Naive thymus-derived CD4-positive, alpha-beta T cell (primary cell): Measurements from ENCODE around the gene TRIM40. TPM values are rescaled to one million over a fixed set of nuclear protein-coding genes. Genes with fewer than 3 reads are reported as not detected.

Source experiments
- ATAC-seq: fragments of 150-1000 bp; cut with Tn5 transposase; 2 replicates; pipeline ENCODE4 v1.10.0; 2021; ENCODE audit warnings: mild to moderate bottlenecking, moderate library complexity
- CTCF ChIA-PET: fragments of 350-600 bp; sonication (Branson Sonifier 250); formaldehyde crosslinking; loops from one replicate; lab custom pipeline; 2021; ENCODE audit warnings: antibody characterized with exemption; lab: Charles Lee
- POLR2A ChIA-PET: fragments of 350-600 bp; sonication (Branson Sonifier 250); formaldehyde crosslinking; loops from one replicate; lab custom pipeline; 2021; ENCODE audit warnings: antibody characterized with exemption, inconsistent platforms; lab: Charles Lee
- DNase-seq, 9 donors: peaks; one replicate each; pipeline versions ENCODE4 v3.0.0 to v3.0.0-alpha.2; 2020 to 2022; ENCODE audit warnings: mixed read lengths in 1 of 9
- H3K27ac ChIP-seq: one replicate; pipeline ENCODE4 v1.7.0; 2013; ENCODE audit warnings: mild to moderate bottlenecking, low read depth, low read length, moderate library complexity
- H3K27me3 ChIP-seq, 2 donors: one replicate each; pipeline ENCODE4 v1.7.0; 2013; ENCODE audit warnings: low read length in 2 of 2, mild to moderate bottlenecking in 2 of 2, moderate library complexity in 2 of 2; ENCODE audit not compliant: control insufficient read depth in 2 of 2, insufficient read depth in 2 of 2
- H3K36me3 ChIP-seq, 3 experiments: 1 replicate in 2 of 3; 2 replicates in 1 of 3; pipeline ENCODE4 v1.7.0; 2013; ENCODE audit warnings: low read length in 3 of 3, mild to moderate bottlenecking in 3 of 3, moderate library complexity in 1 of 3; ENCODE audit not compliant: insufficient read depth in 3 of 3, control insufficient read depth in 2 of 3
- H3K4me1 ChIP-seq, 2 donors: one replicate each; pipeline ENCODE4 v1.7.0; 2013; ENCODE audit warnings: low read length in 2 of 2, mild to moderate bottlenecking in 2 of 2, moderate library complexity in 1 of 2; ENCODE audit not compliant: control insufficient read depth in 2 of 2, insufficient read depth in 2 of 2
- H3K4me3 ChIP-seq: 2 replicates; pipeline ENCODE4 v1.7.0; 2013; ENCODE audit warnings: mild to moderate bottlenecking, low read length
- H3K9me3 ChIP-seq, 3 experiments: 1 replicate in 2 of 3; 2 replicates in 1 of 3; pipeline ENCODE4 v1.7.0; 2013; ENCODE audit warnings: low read length in 3 of 3; ENCODE audit not compliant: control insufficient read depth in 2 of 3
- H3K27ac Mint-ChIP-seq, 9 donors: one replicate each; pipeline ENCODE4 v1.8.0; 2020 to 2022; ENCODE audit warnings: mixed read lengths in 9 of 9, mild to moderate bottlenecking in 8 of 9, moderate library complexity in 5 of 9, inconsistent platforms in 2 of 9
- H3K27me3 Mint-ChIP-seq, 5 donors: one replicate each; pipeline ENCODE4 v1.8.0; 2021 to 2022; ENCODE audit warnings: mixed read lengths in 5 of 5, mild to moderate bottlenecking in 1 of 5
- H3K36me3 Mint-ChIP-seq, 5 donors: one replicate each; pipeline ENCODE4 v1.8.0; 2020 to 2022; ENCODE audit warnings: mixed read lengths in 5 of 5, mild to moderate bottlenecking in 3 of 5, inconsistent platforms in 1 of 5
- H3K4me1 Mint-ChIP-seq, 7 donors: one replicate each; pipeline ENCODE4 v1.8.0; 2020 to 2022; ENCODE audit warnings: mixed read lengths in 7 of 7, mild to moderate bottlenecking in 3 of 7, inconsistent platforms in 1 of 7
- H3K4me3 Mint-ChIP-seq, 10 donors: one replicate each; pipeline ENCODE4 v1.8.0; 2020 to 2022; ENCODE audit warnings: mild to moderate bottlenecking in 10 of 10, mixed read lengths in 10 of 10, moderate library complexity in 6 of 10, inconsistent platforms in 2 of 10
- H3K9me3 Mint-ChIP-seq, 11 donors: one replicate each; pipeline ENCODE4 v1.8.0; 2020 to 2022; ENCODE audit warnings: mixed read lengths in 11 of 11, mild to moderate bottlenecking in 4 of 11, inconsistent platforms in 1 of 11, moderate library complexity in 1 of 11
- intact Hi-C, 2 donors: fragments of 100-400 bp; cut with micrococcal nuclease; formaldehyde crosslinking; loops; one replicate each; pipeline ENCODE4 v1.15.1; 2023
- polyA plus RNA-seq, 2 donors: library from polyadenylated mRNA; unstranded; fragments of 300-500 nt; fragmentation: Illumina TruSeq; gene quantifications; one replicate each; pipeline ENCODE4 v1.2.3, GENCODE V29; 2021
- total RNA-seq, 6 experiments: library from RNA in 5 of 6; stranded (reverse) in 5 of 6; gene quantifications; 1 replicate in 5 of 6; 2 replicates in 1 of 6; pipeline ENCODE4 v1.2.3 and lab custom pipeline; 2021 to 2026

The TRIM40 gene
- total and polyA plus RNA-seq, 7 experiments from 2014 or later = not detected

DNA sequence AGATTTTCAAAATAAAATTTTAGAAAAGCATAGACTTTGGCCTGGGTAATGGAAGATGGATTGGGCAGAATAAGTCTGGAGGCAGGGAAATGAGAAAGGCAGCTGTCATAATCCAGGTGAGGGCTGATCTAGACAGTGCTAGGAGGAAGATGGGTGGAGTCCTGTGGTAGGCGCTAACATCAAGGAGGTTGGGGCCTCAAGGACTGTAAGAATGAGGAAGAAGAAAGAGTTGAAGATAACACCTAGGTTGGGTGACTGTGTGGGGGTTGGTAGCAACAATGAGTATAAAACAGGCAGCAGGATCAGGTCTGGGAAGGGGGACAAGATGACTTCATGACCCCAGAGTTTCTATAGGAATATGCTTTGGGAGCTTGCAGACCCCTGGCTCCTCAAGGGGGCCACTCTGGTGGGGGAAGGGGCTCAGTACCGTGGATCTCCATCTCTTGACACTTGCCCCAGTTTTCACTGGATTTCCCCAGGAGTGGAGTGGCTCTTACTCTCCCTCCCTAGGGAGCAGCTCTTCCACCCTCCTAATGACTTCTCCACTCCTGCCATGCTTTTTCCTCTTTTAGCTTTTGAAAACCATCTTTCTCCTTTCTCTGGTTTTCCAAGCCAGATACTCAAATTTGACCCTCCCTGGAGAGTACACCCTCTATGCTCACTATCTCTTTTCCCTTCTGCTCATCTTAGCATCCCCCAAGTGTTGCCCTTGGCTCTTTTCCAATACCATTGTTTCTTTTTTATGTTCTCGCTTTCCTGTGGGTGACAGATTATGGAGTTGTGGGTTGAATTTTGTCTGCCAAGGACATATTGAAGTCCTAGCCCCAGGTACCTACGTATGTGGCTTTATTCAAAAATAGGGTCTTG lies 37.8 kb upstream of the TRIM40 start:
- peaks cover 0 to 1% (median 0%) of the 10 kb centered on the region in 11 donors for H3K9me3 Mint-ChIP-seq
- peak overlapping the region; percentile 16 for H3K4me3 ChIP-seq
- peaks cover 24 to 41% of the 10 kb centered on the region in 2 donors for H3K4me1 ChIP-seq
- no peaks in the 10 kb centered on the region for H3K36me3 Mint-ChIP-seq
- intact Hi-C loops = no loop called here
- H3K9me3 ChIP-seq = no peaks in the 10 kb centered on the region
- peaks cover 36 to 59% (median 53%) of the 10 kb centered on the region in 7 donors for H3K4me1 Mint-ChIP-seq
- DNase-seq (peak in 4 of 9 donors; percentile 33 to 37 (median 35)), ATAC-seq (peak; percentile 69)
- H3K27ac Mint-ChIP-seq = peak overlapping the region in 7 of 9 donors; percentile 1 to 81 (median 22)
- CTCF ChIA-PET = interaction anchor here (1.5 kb wide), 1 partner anchor 33 kb away, joined by 8 read pairs; no protein-coding TSS in a partner anchor
- H3K27me3 ChIP-seq = peaks cover 5 to 10% of the 10 kb centered on the region in 2 donors
- H3K36me3 ChIP-seq = no peaks in the 10 kb centered on the region
- peak overlapping the region in 8 of 10 donors; percentile 36 to 73 (median 60) for H3K4me3 Mint-ChIP-seq
- no peak overlapping the region for H3K27ac ChIP-seq
- POLR2A ChIA-PET = interaction anchor here (1.2 kb wide), 1 partner anchor 27 kb away, joined by 4 read pairs; no protein-coding TSS in a partner anchor
- peaks cover 18 to 79% (median 37%) of the 10 kb centered on the region in 5 donors for H3K27me3 Mint-ChIP-seq

DNA sequence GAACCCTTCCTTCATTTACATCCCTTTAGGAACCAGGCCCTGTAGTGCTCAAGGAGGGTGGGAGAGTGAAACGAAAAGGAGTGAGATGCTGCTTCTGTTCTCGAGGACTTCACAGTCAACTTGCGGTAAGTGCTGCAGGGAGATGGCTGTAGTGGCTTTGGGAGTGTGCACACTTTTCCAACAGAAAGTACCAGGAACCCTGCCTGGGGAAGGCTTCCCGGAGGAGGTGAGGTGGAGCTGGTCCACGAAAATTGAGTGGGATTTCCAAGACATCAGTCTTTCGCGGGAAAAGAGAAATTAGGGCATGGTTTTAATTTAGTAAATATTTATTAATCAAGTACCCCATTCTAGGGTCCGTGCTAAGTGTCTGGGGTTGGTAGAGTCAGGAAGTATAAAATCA lies 35.8 kb upstream of the TRIM40 start:
- ChIA-PET CTCF (no interaction called here), POLR2A (no interaction called here)
- Mint-ChIP-seq H3K36me3 (no peaks in the 10 kb centered on the region), H3K27me3 (peaks cover 9 to 80% (median 25%) of the 10 kb centered on the region in 5 donors), H3K9me3 (peaks cover 0 to 1% (median 0%) of the 10 kb centered on the region in 11 donors), H3K4me3 (peak overlapping the region; percentile 26 to 93 (median 74)), H3K27ac (peak overlapping the region in 1 of 9 donors; percentile 15), H3K4me1 (peaks cover 43 to 65% (median 58%) of the 10 kb centered on the region in 7 donors)
- intact Hi-C loops = loop anchor here (5.0 kb wide), 2 partner anchors 112 to 227 kb away; partner anchors contain the start of genes TRIM26 (in 1 of the 2) and TRIM39 (in 1 of the 2)
- H3K4me1 ChIP-seq = peaks cover 24 to 41% of the 10 kb centered on the region in 2 donors
- H3K4me3 ChIP-seq = peak overlapping the region; percentile 51
- H3K9me3 ChIP-seq = no peaks in the 10 kb centered on the region
- peaks cover 5 to 10% of the 10 kb centered on the region in 2 donors for H3K27me3 ChIP-seq
- H3K36me3 ChIP-seq = no peaks in the 10 kb centered on the region
- ATAC-seq = no peak
- no peak overlapping the region for H3K27ac ChIP-seq
- no peak for DNase-seq

GRCh38 chr6:30100585-30101443 lies 35.1 kb upstream of the TRIM40 start:
- H3K27me3 Mint-ChIP-seq = peaks cover 9 to 76% (median 25%) of the 10 kb centered on the region in 5 donors
- Histone ChIP-seq H3K4me3 (peak overlapping the region; percentile 51), H3K27me3 (peaks cover 5 to 10% of the 10 kb centered on the region in 2 donors), H3K4me1 (peaks cover 24 to 41% of the 10 kb centered on the region in 2 donors), H3K36me3 (no peaks in the 10 kb centered on the region), H3K9me3 (no peaks in the 10 kb centered on the region), H3K27ac (no peak overlapping the region)
- DNase-seq = peak in 6 of 9 donors; percentile 6 to 33 (median 14)
- intact Hi-C loops = loop anchor here (5.0 kb wide), 2 partner anchors 111 to 226 kb away; partner anchors contain the start of genes TRIM26 (in 1 of the 2) and TRIM39 (in 1 of the 2)
- peak overlapping the region in 8 of 9 donors; percentile 36 to 85 (median 74) for H3K27ac Mint-ChIP-seq
- no peaks in the 10 kb centered on the region for H3K36me3 Mint-ChIP-seq
- ATAC-seq = no peak
- peaks cover 0 to 1% (median 0%) of the 10 kb centered on the region in 11 donors for H3K9me3 Mint-ChIP-seq
- POLR2A ChIA-PET = interaction anchor here (1.7 to 5.9 kb wide), 2 partner anchors 34 to 40 kb away, joined by 15 to 36 read pairs; partner anchors contain the start of genes POLR1H and PPP1R11
- peaks cover 43 to 65% (median 58%) of the 10 kb centered on the region in 7 donors for H3K4me1 Mint-ChIP-seq
- CTCF ChIA-PET = interaction anchor here (1.4 to 6.7 kb wide), 2 partner anchors 13 to 32 kb away, joined by 5 to 170 read pairs; partner anchors contain the start of gene TRIM40
- peak overlapping the region; percentile 75 to 94 (median 87) for H3K4me3 Mint-ChIP-seq

GRCh38 chr6:30101444-30102413 lies 34.2 kb upstream of the TRIM40 start:
- peaks cover 5 to 10% of the 10 kb centered on the region in 2 donors for H3K27me3 ChIP-seq
- intact Hi-C loops = loop anchor here (1.0 to 5.0 kb wide), 5 partner anchors 111 to 244 kb away; partner anchors contain the start of genes TRIM26 (in 2 of the 2), RPP21 (in 1 of the 2) and TRIM39 (in 1 of the 2)
- CTCF ChIA-PET = interaction anchor here (0.6 to 6.7 kb wide), 3 partner anchors 14 to 86 kb away, joined by 3 to 170 read pairs (median 5); partner anchors contain the start of gene TRIM40
- Mint-ChIP-seq H3K4me3 (peak overlapping the region; percentile 75 to 94 (median 88)), H3K27ac (peak overlapping the region in 8 of 9 donors; percentile 36 to 92 (median 78)), H3K9me3 (peaks cover 0 to 1% (median 0%) of the 10 kb centered on the region in 11 donors), H3K36me3 (no peaks in the 10 kb centered on the region), H3K4me1 (peaks cover 43 to 65% (median 56%) of the 10 kb centered on the region in 7 donors), H3K27me3 (peaks cover 15 to 76% (median 25%) of the 10 kb centered on the region in 5 donors)
- peak; percentile 16 to 83 (median 28) for DNase-seq
- H3K9me3 ChIP-seq = no peaks in the 10 kb centered on the region
- peak overlapping the region; percentile 51 for H3K4me3 ChIP-seq
- peak; percentile 60 for ATAC-seq
- peak overlapping the region; percentile 49 for H3K27ac ChIP-seq
- peaks cover 24 to 41% of the 10 kb centered on the region in 2 donors for H3K4me1 ChIP-seq
- POLR2A ChIA-PET = interaction anchor here (1.0 to 5.9 kb wide), 4 partner anchors 29 to 41 kb away, joined by 3 to 36 read pairs (median 22); partner anchors contain the start of genes POLR1H and PPP1R11
- no peaks in the 10 kb centered on the region for H3K36me3 ChIP-seq
